Measurements from ENCODE around the gene INSYN1. TPM values are rescaled to one million over a fixed set of nuclear protein-coding genes. Genes with fewer than 3 reads are reported as not detected.

The INSYN1 gene
- total RNA-seq, 1 donor from 2014 or later: 12.7 TPM

DNA sequence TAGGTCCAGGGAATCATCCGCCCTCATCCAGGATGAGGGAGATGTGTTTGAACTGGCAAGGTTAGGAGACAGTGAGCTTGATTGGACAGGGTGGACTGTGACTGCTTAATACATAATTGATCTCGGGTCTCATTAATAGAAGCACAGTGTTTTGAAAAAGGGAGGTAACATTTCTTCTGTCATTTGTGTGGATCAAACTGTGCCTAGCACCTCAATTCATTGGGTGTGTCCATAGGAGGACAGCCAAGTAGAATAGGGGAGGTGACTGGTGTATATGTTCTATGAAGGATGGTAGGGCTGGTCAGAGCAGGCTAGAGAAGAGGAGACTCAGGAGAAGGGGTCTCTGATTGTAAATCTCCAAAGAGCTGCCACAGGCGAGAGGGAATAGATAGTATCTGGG, 2.8 kb upstream of the INSYN1 start:
- Mint-ChIP-seq H3K27ac (no peak overlapping the region), H3K4me1 (peaks cover 20% of the 10 kb centered on the region), H3K27me3 (ENCODE audit: low read depth) (peaks cover 33% of the 10 kb centered on the region), H3K9me3 (no peaks in the 10 kb centered on the region), H3K4me3 (no peak overlapping the region), H3K36me3 (no peaks in the 10 kb centered on the region)
- TF ChIP-seq, protein P1, sequence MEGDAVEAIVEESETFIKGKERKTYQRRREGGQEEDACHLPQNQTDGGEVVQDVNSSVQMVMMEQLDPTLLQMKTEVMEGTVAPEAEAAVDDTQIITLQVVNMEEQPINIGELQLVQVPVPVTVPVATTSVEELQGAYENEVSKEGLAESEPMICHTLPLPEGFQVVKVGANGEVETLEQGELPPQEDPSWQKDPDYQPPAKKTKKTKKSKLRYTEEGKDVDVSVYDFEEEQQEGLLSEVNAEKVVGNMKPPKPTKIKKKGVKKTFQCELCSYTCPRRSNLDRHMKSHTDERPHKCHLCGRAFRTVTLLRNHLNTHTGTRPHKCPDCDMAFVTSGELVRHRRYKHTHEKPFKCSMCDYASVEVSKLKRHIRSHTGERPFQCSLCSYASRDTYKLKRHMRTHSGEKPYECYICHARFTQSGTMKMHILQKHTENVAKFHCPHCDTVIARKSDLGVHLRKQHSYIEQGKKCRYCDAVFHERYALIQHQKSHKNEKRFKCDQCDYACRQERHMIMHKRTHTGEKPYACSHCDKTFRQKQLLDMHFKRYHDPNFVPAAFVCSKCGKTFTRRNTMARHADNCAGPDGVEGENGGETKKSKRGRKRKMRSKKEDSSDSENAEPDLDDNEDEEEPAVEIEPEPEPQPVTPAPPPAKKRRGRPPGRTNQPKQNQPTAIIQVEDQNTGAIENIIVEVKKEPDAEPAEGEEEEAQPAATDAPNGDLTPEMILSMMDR (IDR thresholded peaks at IDR 0.05; ENCODE audit: unreplicated experiment): no peak
- no peak for DNase-seq (ENCODE audit: low spot score in 2 of 2, unreplicated experiment in 2 of 2)

DNA sequence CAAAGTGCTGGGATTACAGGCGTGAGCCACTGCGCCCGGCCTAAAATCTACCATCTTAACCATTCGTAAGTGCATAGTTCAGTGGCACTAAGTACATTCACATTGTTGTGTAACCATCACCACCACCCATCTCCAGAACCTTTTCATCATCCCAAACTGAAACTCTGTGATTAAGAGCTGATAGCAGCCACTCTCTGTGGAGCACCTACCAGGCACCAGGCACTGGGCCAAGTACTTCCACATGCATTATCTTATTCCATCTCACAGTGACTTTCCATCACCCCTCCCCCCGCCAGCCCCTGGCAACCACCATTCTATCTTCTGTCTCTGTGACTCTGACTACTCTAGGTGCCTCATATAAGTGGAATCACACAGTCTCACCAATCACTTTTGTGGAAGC, 2.3 kb upstream of the INSYN1 start:
- Mint-ChIP-seq H3K27me3 (ENCODE audit: low read depth) (peaks cover 37% of the 10 kb centered on the region), H3K4me1 (peaks cover 20% of the 10 kb centered on the region), H3K36me3 (no peaks in the 10 kb centered on the region), H3K4me3 (no peak overlapping the region), H3K9me3 (no peaks in the 10 kb centered on the region), H3K27ac (no peak overlapping the region)
- DNase-seq (ENCODE audit: low spot score in 2 of 2, unreplicated experiment in 2 of 2): no peak
- TF ChIP-seq, protein P1 (IDR thresholded peaks at IDR 0.05; ENCODE audit: unreplicated experiment): no peak

DNA sequence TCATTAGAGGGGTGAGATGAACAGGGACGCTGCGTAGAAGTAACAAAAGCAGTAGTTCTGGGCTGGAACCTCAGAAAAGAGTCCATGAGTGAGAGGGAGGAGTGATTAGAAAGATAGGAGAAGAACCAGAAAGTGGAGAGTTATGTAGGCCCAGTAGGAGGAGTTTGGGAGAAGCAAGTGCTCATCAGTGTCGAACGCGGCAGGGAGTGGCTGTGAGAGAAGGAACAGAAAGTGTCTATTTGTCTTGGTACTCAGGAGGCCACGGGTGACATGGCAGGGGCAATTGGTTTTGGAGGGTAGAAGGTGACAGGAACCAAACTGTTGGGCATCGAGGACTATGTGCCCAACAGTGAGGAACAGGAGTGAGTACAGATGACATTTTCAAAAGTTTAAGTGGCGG, 1.3 kb upstream of the INSYN1 start:
- H3K36me3 Mint-ChIP-seq: no peaks in the 10 kb centered on the region
- peaks cover 46% of the 10 kb centered on the region for H3K27me3 Mint-ChIP-seq (ENCODE audit: low read depth)
- H3K4me1 Mint-ChIP-seq: peaks cover 22% of the 10 kb centered on the region

DNA sequence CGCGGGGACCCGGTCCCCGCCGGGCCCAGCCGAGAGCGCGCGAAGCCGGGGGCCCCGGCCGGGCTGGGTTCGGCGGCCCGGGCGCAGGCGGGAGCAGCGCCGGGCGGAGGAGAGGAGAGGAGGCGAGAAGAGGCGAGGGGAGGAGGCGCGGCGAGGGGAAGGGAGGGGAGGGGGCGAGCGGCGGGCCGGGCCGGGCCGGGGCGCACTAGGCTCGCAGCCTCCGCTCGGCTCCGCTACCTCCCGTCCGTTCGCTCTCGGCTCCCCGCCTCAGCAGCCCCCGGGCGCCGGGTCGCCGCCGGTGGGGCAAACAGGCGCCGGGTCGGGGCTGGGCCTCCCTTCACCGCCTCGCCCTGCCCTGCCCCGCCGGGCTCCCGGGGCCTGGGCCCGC, 351 bp downstream of the INSYN1 start:
- H3K36me3 Mint-ChIP-seq: no peaks in the 10 kb centered on the region
- peaks cover 22% of the 10 kb centered on the region for H3K4me1 Mint-ChIP-seq
- peak in 1 of 2 experiments; percentile 55 for DNase-seq (ENCODE audit: low spot score in 2 of 2, unreplicated experiment in 2 of 2)
- H3K27me3 Mint-ChIP-seq (ENCODE audit: low read depth): peaks cover 44% of the 10 kb centered on the region
- H3K9me3 Mint-ChIP-seq: no peaks in the 10 kb centered on the region
- no peak overlapping the region for H3K4me3 Mint-ChIP-seq
- TF ChIP-seq, protein P1 (IDR thresholded peaks at IDR 0.05; ENCODE audit: unreplicated experiment): no peak
- H3K27ac Mint-ChIP-seq: no peak overlapping the region

More for the DNA sequence above, 1.3 kb upstream of the INSYN1 start:
- Mint-ChIP-seq H3K27ac (no peak overlapping the region), H3K4me3 (no peak overlapping the region), H3K9me3 (no peaks in the 10 kb centered on the region)
- TF ChIP-seq, protein P1 (IDR thresholded peaks at IDR 0.05; ENCODE audit: unreplicated experiment): no peak
- no peak for DNase-seq (ENCODE audit: low spot score in 2 of 2, unreplicated experiment in 2 of 2)

DNA sequence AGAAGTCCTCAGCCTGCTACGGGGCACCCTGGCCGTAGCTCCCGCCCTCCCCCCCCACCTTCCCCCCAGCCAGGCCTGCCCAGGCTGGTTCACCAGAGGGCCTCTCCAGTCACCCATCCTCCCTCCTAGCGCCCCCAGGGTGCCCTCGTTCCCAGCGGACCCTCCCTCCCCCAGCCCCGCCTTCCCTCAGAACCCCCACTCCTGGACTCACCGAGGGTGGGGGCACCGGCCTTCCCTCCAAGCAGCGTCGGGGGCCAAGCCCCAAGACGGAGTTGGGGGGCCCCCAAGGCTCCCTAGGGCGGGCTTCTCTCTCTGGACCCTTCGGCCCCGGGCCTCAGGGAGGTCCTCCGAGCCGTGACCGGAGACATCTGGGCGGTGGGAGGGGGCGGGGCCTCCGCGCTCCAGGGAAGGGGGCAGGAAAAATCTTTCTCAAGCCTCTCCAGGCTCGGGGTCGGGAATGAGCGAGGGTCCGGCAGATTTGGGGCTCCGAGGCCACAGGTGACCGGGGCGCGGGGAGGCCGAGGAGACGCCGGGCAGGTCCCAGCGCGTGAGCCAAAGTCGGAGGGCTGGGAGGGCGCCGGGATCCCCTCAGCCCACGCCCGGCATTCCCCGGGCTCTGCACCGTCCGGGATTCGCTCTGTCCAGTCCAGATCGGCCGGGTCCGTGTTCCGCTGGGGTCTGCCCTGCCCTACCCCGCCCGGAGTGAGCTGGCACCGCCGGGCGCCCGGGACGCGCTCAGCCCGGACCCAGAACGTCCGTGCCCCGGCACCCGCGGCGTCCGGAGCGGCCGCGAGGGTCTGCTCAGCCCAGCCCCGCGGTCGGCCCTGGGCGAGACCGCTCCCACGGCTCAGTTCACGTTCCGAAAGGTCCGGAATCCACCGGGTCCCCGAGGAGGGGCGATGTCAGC, 999 bp downstream of the INSYN1 start:
- Mint-ChIP-seq H3K4me3 (peak overlapping the region; percentile 70), H3K27ac (no peak overlapping the region), H3K36me3 (no peaks in the 10 kb centered on the region), H3K9me3 (no peaks in the 10 kb centered on the region), H3K4me1 (peaks cover 23% of the 10 kb centered on the region), H3K27me3 (ENCODE audit: low read depth) (peaks cover 43% of the 10 kb centered on the region)
- DNase-seq (ENCODE audit: low spot score in 2 of 2, unreplicated experiment in 2 of 2): peak in 1 of 2 experiments; percentile 47
- TF ChIP-seq, protein P1 (IDR thresholded peaks at IDR 0.05; ENCODE audit: unreplicated experiment): no peak
